ENCODE measurements around the gene PAFAH1B2. TPM values are rescaled to one million over a fixed set of nuclear protein-coding genes. Genes with fewer than 3 reads are reported as not detected.

PAFAH1B2 gene
- total RNA-seq, 6 donors from 2014 or later: 63.9 to 101 (median 81.3) TPM

- Histone ChIP-seq H3K27me3 (no peaks in the 10 kb centered on the region), H3K4me1 (no peaks in the 10 kb centered on the region), H3K36me3 (no peaks in the 10 kb centered on the region), H3K4me3 (no peak overlapping the region), H3K9me3 (no peaks in the 10 kb centered on the region), H3K27ac (no peak overlapping the region)
- no peak for TF ChIP-seq EP300 (IDR thresholded peaks at IDR 0.05)
- no peak for TF ChIP-seq CTCF (IDR thresholded peaks at IDR 0.05)
- TF ChIP-seq POLR2AphosphoS5 (IDR thresholded peaks at IDR 0.05): no peak
- no peak for TF ChIP-seq POLR2A (IDR thresholded peaks at IDR 0.05)
- ATAC-seq (ENCODE audit: low FRiP score in 2 of 2) (no peak), DNase-seq (no peak)
These were observed 22.9 kb upstream of the PAFAH1B2 start for GRCh38 chr11:117121176-117121575.

GRCh38 chr11:117122556-117122955, 21.5 kb upstream of the PAFAH1B2 start:
- Histone ChIP-seq H3K4me1 (no peaks in the 10 kb centered on the region), H3K4me3 (no peak overlapping the region), H3K9me3 (no peaks in the 10 kb centered on the region), H3K36me3 (no peaks in the 10 kb centered on the region), H3K27me3 (no peaks in the 10 kb centered on the region), H3K27ac (no peak overlapping the region)
- TF ChIP-seq CTCF (IDR thresholded peaks at IDR 0.05) (no peak), POLR2AphosphoS5 (IDR thresholded peaks at IDR 0.05) (no peak), POLR2A (IDR thresholded peaks at IDR 0.05) (no peak), EP300 (IDR thresholded peaks at IDR 0.05) (no peak)
- no peak for DNase-seq
- WGBS, 2 donors: 84 to 85% methylated on average over 5 of the region's 5 CpGs
- ATAC-seq (ENCODE audit: low FRiP score in 2 of 2): no peak

- Histone ChIP-seq H3K36me3 (no peaks in the 10 kb centered on the region), H3K9me3 (no peaks in the 10 kb centered on the region), H3K27ac (no peak overlapping the region), H3K4me3 (no peak overlapping the region), H3K4me1 (no peaks in the 10 kb centered on the region), H3K27me3 (no peaks in the 10 kb centered on the region)
- TF ChIP-seq CTCF (IDR thresholded peaks at IDR 0.05) (no peak), POLR2AphosphoS5 (IDR thresholded peaks at IDR 0.05) (no peak), POLR2A (IDR thresholded peaks at IDR 0.05) (no peak), EP300 (IDR thresholded peaks at IDR 0.05) (no peak)
- no peak for DNase-seq
- 78 to 87% methylated on average over 7 of the region's 7 CpGs for WGBS, 2 donors
- no peak for ATAC-seq (ENCODE audit: low FRiP score in 2 of 2)
These were observed 17.7 kb upstream of the PAFAH1B2 start for GRCh38 chr11:117126223-117126965.

GRCh38 chr11:117127171-117127901, 16.8 kb upstream of the PAFAH1B2 start:
- 74 to 83% methylated on average over 6 of the region's 6 CpGs for WGBS, 2 donors
- H3K4me3 ChIP-seq: no peak overlapping the region
- H3K27ac ChIP-seq: no peak overlapping the region
- ATAC-seq (ENCODE audit: low FRiP score in 2 of 2) (no peak), DNase-seq (no peak)
- no peaks in the 10 kb centered on the region for H3K4me1 ChIP-seq
- TF ChIP-seq POLR2AphosphoS5 (IDR thresholded peaks at IDR 0.05): no peak
- no peak for TF ChIP-seq CTCF (IDR thresholded peaks at IDR 0.05)
- no peak for TF ChIP-seq EP300 (IDR thresholded peaks at IDR 0.05)
- no peak for TF ChIP-seq POLR2A (IDR thresholded peaks at IDR 0.05)
- no peaks in the 10 kb centered on the region for H3K27me3 ChIP-seq
- H3K36me3 ChIP-seq: no peaks in the 10 kb centered on the region
- no peaks in the 10 kb centered on the region for H3K9me3 ChIP-seq
